B cell (primary cell): ENCODE results near the gene MIDN. TPM values are rescaled to one million over a fixed set of nuclear protein-coding genes. Genes with fewer than 3 reads are reported as not detected.

ENCODE experiments used
- ATAC-seq: fragments of 200-7000 bp; cut with Tn5 transposase; one replicate; pipeline ENCODE4 v1.10.0; 2021; ENCODE audit warnings: low read depth, mild to moderate bottlenecking, moderate number of reproducible peaks, moderate library complexity
- CTCF ChIA-PET: fragments of 350-600 bp; sonication (Branson Sonifier 250); formaldehyde crosslinking; loops from one replicate; lab custom pipeline; 2021; ENCODE audit warnings: antibody characterized with exemption, inconsistent platforms; lab: Charles Lee
- POLR2A ChIA-PET: fragments of 350-600 bp; sonication (Branson Sonifier 250); formaldehyde crosslinking; loops from one replicate; lab custom pipeline; 2021; ENCODE audit warnings: antibody characterized with exemption; lab: Charles Lee
- DNase-seq: peaks from one replicate; pipeline ENCODE4 v3.0.0; 2013
- H2AFZ ChIP-seq: 2 replicates; pipeline ENCODE4 v1.6.1; 2012; ENCODE audit warnings: mild to moderate bottlenecking, low read depth, low read length; ENCODE audit not compliant: insufficient read depth, poor library complexity, severe bottlenecking
- H3K27ac ChIP-seq, 2 donors: 1 replicate in 1 of 2; 2 replicates in 1 of 2; pipeline ENCODE4 v1.5.1; 2012 to 2013; ENCODE audit warnings: low read length in 2 of 2, mild to moderate bottlenecking in 2 of 2, moderate library complexity in 1 of 2
- H3K27me3 ChIP-seq, 4 experiments: fragments of 200-600 bp in 1 of 4; sonication (generic) in 1 of 4; replicated peaks in 1 of 4; 1 replicate in 2 of 4; 2 replicates in 2 of 4; pipeline versions ENCODE4 v1.6.1 to v1.7.0; 2013 to 2016; ENCODE audit warnings: low read length in 3 of 4, mild to moderate bottlenecking in 2 of 4, mixed read lengths in 1 of 4, moderate library complexity in 1 of 4; ENCODE audit not compliant: insufficient read depth in 4 of 4, control insufficient read depth in 3 of 4; ENCODE audit errors: control extremely low read depth in 1 of 4
- H3K36me3 ChIP-seq, 2 experiments: replicated peaks in 1 of 2; 1 replicate in 1 of 2; 2 replicates in 1 of 2; pipeline versions ENCODE4 v1.6.1 to v1.7.1; 2013; ENCODE audit warnings: low read length in 1 of 2; ENCODE audit not compliant: insufficient read depth in 2 of 2, control insufficient read depth in 1 of 2; ENCODE audit errors: control extremely low read depth in 1 of 2, extremely low read depth in 1 of 2
- H3K4me1 ChIP-seq, 2 donors: fragments of 200-600 bp in 1 of 2; sonication (generic) in 1 of 2; 1 replicate in 1 of 2; 2 replicates in 1 of 2; pipeline versions ENCODE4 v1.5.1 to v1.6.1; 2013 to 2017; ENCODE audit warnings: low read length in 2 of 2; ENCODE audit not compliant: control insufficient read depth in 2 of 2, insufficient read depth in 2 of 2
- H3K4me2 ChIP-seq: replicated peaks from 2 replicates; pipeline ENCODE3; 2012; ENCODE audit warnings: mild to moderate bottlenecking, low read depth, low read length; ENCODE audit not compliant: poor library complexity, severe bottlenecking
- H3K4me3 ChIP-seq, 5 experiments: fragments of 200-600 bp in 1 of 5; sonication (generic) in 1 of 5; 1 replicate in 3 of 5; 2 replicates in 2 of 5; pipeline versions ENCODE4 v1.5.1 to v1.7.0; 2011 to 2016; ENCODE audit warnings: low read length in 4 of 5, mild to moderate bottlenecking in 4 of 5, low read depth in 2 of 5, control low read depth in 1 of 5, moderate library complexity in 1 of 5; ENCODE audit not compliant: insufficient read depth in 1 of 5; ENCODE audit errors: control extremely low read depth in 1 of 5, extremely low read depth in 1 of 5
- H3K79me2 ChIP-seq: fragments of 200-600 bp; sonication (generic); one replicate; pipeline ENCODE4 v1.6.0; 2016; ENCODE audit warnings: low read length; ENCODE audit not compliant: control insufficient read depth, insufficient read depth
- H3K9ac ChIP-seq: fragments of 200-600 bp; sonication (generic); 2 replicates; pipeline ENCODE4 v1.6.1; 2017; ENCODE audit warnings: mild to moderate bottlenecking, low read length, moderate library complexity
- H3K9me3 ChIP-seq, 3 donors: one replicate each; pipeline versions ENCODE4 v1.6.1 to v1.7.1; 2013; ENCODE audit warnings: low read length in 2 of 3; ENCODE audit not compliant: control insufficient read depth in 2 of 3, insufficient read depth in 1 of 3; ENCODE audit errors: control extremely low read depth in 1 of 3
- H4K20me1 ChIP-seq: 2 replicates; pipeline ENCODE4 v1.6.0; 2012; ENCODE audit warnings: mild to moderate bottlenecking, low read length; ENCODE audit not compliant: insufficient read depth, control insufficient read depth, poor library complexity, severe bottlenecking
- H3K27ac Mint-ChIP-seq: one replicate; pipeline ENCODE4 v1.8.0; 2021; ENCODE audit warnings: mixed read lengths
- H3K27me3 Mint-ChIP-seq: one replicate; pipeline ENCODE4 v1.8.0; 2021; ENCODE audit warnings: mixed read lengths
- H3K4me1 Mint-ChIP-seq: one replicate; pipeline ENCODE4 v1.8.0; 2021; ENCODE audit warnings: mixed read lengths
- H3K4me3 Mint-ChIP-seq: one replicate; pipeline ENCODE4 v1.8.0; 2021; ENCODE audit warnings: mixed read lengths
- H3K9me3 Mint-ChIP-seq: one replicate; pipeline ENCODE4 v1.8.0; 2022; ENCODE audit warnings: mixed read lengths; ENCODE audit not compliant: insufficient read depth
- CTCF ChIP-seq: fragments of 200-600 bp; IDR thresholded peaks from one replicate; pipeline ENCODE4 v1.8.0; 2022; ENCODE audit warnings: antibody characterized with exemption, mild to moderate bottlenecking
- EZH2 ChIP-seq: IDR thresholded peaks from 2 replicates; pipeline ENCODE4 v1.6.1; 2012; ENCODE audit warnings: borderline replicate concordance, low read depth, mild to moderate bottlenecking, moderate library complexity, low read length; ENCODE audit not compliant: insufficient read depth, poor library complexity, severe bottlenecking
- WGBS: methylation state at CpG from one replicate; pipeline ENCODE4 v1.1.5; 2013; ENCODE audit warnings: missing lambda C conversion rate; ENCODE audit not compliant: insufficient coverage; 5-methylcytosine and 5-hydroxymethylcytosine counted together
- intact Hi-C: fragments of 100-400 bp; cut with micrococcal nuclease; formaldehyde crosslinking; loops from one replicate; pipeline ENCODE4 v1.10.0; 2022
- polyA plus RNA-seq: library from polyadenylated mRNA; depleted of rRNA; stranded (reverse); fragments of >200 nt; gene quantifications from 2 replicates; pipeline ENCODE4 v1.2.3, GENCODE V29; 2012
- total RNA-seq, 2 donors: library from RNA; stranded (reverse); fragments of 120-200 nt in 1 of 2; gene quantifications; 1 replicate in 1 of 2; 2 replicates in 1 of 2; pipeline versions ENCODE4 v1.2.3 to v1.2.4, GENCODE V29; 2013 to 2022

Gene MIDN
- total and polyA plus RNA-seq, 2 donors (not counting 1 experiment from before 2014, with no cell fraction given): 98.5 to 156 TPM

DNA sequence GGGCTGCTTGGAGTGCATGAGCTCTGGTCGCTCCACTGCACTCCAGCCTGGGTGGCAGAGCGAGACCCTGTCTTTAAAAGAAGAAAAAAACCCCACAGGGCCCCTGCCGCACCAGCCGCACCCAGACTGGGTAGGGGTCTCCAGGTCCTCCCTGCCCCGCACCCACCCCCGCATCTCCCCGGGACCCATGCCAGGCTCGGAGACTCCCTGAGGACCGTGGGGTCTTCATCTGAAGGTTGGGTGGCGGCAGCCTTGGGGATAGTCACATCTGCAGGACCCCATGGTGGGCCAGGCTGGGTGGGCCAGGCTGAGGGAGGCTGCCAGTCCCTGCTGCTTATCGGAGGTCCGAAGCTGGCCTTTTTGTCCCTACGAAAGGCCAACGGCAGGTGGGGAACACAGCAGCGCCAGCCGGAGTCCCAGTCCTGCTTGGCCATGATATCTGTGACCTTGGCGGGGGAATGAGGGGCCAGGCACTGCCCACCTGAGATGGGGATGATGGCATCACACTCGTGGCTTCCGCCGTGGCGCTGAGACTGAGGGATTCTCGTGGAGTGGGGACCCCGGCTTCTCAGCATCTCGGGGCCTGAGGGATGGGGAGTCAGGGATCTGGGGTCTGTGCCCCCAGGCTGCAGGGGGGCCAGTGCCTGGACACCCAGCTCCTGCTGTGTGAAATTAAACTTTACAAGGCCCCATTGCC lies 48.3 kb downstream of the MIDN start:
- H3K4me1 ChIP-seq: peaks cover 13 to 16% of the 10 kb centered on the region in 2 donors
- peaks cover 0 to 45% (median 15%) of the 10 kb centered on the region in 4 experiments for H3K27me3 ChIP-seq
- CTCF ChIA-PET: interaction anchor here (0.6 kb wide), 1 partner anchor 49 kb away, joined by 4 read pairs; no protein-coding TSS in a partner anchor
- H3K4me2 ChIP-seq: no peak overlapping the region
- no peak overlapping the region for H3K27ac ChIP-seq
- no peaks in the 10 kb centered on the region for H3K79me2 ChIP-seq
- H3K4me1 Mint-ChIP-seq: peaks cover 8% of the 10 kb centered on the region
- no peaks in the 10 kb centered on the region for H3K36me3 ChIP-seq
- POLR2A ChIA-PET: no interaction called here
- no peak overlapping the region for H3K4me3 ChIP-seq
- 91% methylated on average over 20 of the region's 24 CpGs for WGBS
- TF ChIP-seq EZH2: no peak
- no peak for TF ChIP-seq CTCF
- ATAC-seq: no peak
- H3K9me3 ChIP-seq: peaks cover 0 to 12% (median 0%) of the 10 kb centered on the region in 3 donors
- no peak overlapping the region for H3K4me3 Mint-ChIP-seq
- DNase-seq: no peak
- no peaks in the 10 kb centered on the region for H3K9me3 Mint-ChIP-seq
- no peak overlapping the region for H3K9ac ChIP-seq
- peaks cover 24% of the 10 kb centered on the region for H3K27me3 Mint-ChIP-seq
- no peak overlapping the region for H3K27ac Mint-ChIP-seq
- H4K20me1 ChIP-seq: no peaks in the 10 kb centered on the region
- H2AFZ ChIP-seq: no peak overlapping the region
- intact Hi-C loops: no loop called here

DNA sequence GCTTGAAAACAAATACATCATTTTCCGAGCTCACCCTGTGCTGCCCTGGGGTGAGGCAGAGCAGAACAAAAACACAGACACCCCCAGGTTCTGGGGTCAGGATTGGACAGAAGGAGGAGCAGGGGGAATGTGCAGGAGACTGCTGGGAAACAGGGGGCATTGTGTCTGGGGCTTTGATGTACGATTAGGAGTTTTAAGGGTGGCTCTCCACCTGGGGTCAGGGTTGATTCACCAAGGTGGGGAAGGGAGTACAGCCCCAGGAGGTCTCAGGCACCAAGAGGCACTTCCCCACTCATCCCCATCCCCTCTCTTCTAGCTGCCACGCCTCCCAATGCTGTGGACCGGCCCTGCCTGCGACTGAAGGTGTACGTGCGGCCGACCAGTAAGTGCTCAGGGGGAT lies 49.9 kb downstream of the MIDN start:
- H3K4me3 ChIP-seq: no peak overlapping the region
- H3K4me1 ChIP-seq: peaks cover 8 to 10% of the 10 kb centered on the region in 2 donors
- H3K27me3 ChIP-seq: peaks cover 0 to 30% (median 9%) of the 10 kb centered on the region in 4 experiments
- H3K9me3 ChIP-seq: peaks cover 0 to 12% (median 0%) of the 10 kb centered on the region in 3 donors
- H3K4me1 Mint-ChIP-seq: peaks cover 4% of the 10 kb centered on the region
- H3K4me3 Mint-ChIP-seq: no peak overlapping the region
- TF ChIP-seq CTCF (no peak), EZH2 (no peak)
- no peak overlapping the region for H3K27ac Mint-ChIP-seq
- H4K20me1 ChIP-seq: no peaks in the 10 kb centered on the region
- intact Hi-C loops: no loop called here
- no peak overlapping the region for H3K27ac ChIP-seq
- no peaks in the 10 kb centered on the region for H3K9me3 Mint-ChIP-seq
- H3K9ac ChIP-seq: no peak overlapping the region
- peaks cover 15% of the 10 kb centered on the region for H3K27me3 Mint-ChIP-seq
- H3K36me3 ChIP-seq: no peaks in the 10 kb centered on the region
- H2AFZ ChIP-seq: no peak overlapping the region
- ChIA-PET POLR2A (no interaction called here), CTCF (no interaction called here)
- H3K79me2 ChIP-seq: no peaks in the 10 kb centered on the region
- DNase-seq: no peak
- no peak for ATAC-seq
- no peak overlapping the region for H3K4me2 ChIP-seq
- 94% methylated on average over 6 of the region's 8 CpGs for WGBS
